Bone marrow (tissue), 2 donors: ENCODE data around the gene SLX4.
A peak's percentile ranks its signal among the peaks of the same experiment; 100 is the strongest.

Experiments
- DNase-seq, 2 donors: peaks; one replicate each; lab custom pipeline; 2025; lab: John Stamatoyannopoulos, UW

The SLX4 gene

DNA sequence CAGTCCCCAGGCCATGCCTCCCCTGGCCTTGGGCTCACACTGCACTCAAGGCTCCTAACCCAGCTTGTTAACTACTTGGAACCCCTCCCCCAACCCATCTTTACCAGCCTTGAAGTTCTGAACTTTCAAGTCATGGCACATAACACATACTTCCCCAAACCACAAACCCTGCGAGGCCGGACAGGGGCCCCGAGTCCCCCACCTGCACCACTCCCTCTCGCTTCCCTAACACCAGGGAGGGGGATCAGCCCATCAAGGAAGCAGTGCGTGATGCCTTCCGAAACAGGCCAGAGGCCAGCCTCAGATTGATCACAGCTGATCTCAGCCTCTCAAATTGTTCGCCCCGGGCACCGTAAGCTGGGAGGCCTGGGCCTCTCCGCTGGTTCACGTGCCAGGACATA is 31.2 kb downstream of the SLX4 start:
- no peak for DNase-seq

DNA sequence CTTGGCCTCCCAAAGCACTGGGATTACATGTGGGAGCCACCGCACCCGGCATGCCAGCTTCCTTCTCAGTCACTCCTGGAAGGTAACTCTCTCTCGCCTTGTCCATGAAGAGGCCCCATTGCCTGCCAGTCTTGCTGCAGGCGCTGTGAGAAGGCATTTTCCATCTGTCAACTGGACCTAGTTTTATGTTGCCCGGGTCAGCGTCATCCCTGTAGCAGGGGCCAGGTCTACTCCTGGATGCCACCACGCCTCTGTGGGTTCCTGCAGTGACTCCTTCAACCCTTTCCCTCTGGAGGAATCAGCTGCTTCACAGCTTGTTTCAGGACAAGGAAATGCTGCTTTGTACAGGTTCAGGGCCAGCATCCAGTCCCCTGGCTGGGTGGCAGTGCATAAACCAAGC is 31.6 kb downstream of the SLX4 start:
- no peak for DNase-seq

GRCh38 chr16:3578610-3579551 is 32.5 kb downstream of the SLX4 start:
- DNase-seq, result peak in 1 of 2 donors; percentile 19

GRCh38 chr16:3578121-3578520 is 33.3 kb downstream of the SLX4 start:
- no peak for DNase-seq

- peak in 1 of 2 donors; percentile 52 for DNase-seq
Measured at GRCh38 chr16:3577302-3577752, 34.1 kb downstream of the SLX4 start, which contains the start of gene NLRC3. Gene NLRC3, minus strand, starts transcription at chr16:3577403. Its CDS starts 12,367 bp downstream, at chr16:3565036.

DNA sequence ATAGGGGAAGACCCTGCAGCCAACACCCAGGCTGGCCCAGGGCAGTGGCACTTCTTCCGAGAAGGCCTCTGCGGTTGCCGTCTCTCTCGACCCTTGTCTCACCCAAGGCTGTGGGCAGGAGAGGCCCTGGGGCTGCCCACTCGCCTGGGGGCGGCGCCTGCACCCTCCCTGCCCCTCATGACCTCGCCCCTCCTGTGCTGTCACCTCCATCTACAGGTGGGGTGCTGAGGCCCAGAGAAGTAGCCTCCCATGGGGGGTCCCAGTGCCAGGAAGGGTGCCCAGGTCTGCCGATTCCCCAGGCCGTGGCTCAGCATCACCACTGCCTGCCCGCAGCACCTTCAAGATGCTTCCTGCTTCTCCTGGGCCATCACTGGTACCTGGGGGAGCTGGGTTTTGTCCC is 35.2 kb downstream of the SLX4 start:
- no peak for DNase-seq

GRCh38 chr16:3575491-3575890 is 35.9 kb downstream of the SLX4 start:
- DNase-seq, result no peak

DNA sequence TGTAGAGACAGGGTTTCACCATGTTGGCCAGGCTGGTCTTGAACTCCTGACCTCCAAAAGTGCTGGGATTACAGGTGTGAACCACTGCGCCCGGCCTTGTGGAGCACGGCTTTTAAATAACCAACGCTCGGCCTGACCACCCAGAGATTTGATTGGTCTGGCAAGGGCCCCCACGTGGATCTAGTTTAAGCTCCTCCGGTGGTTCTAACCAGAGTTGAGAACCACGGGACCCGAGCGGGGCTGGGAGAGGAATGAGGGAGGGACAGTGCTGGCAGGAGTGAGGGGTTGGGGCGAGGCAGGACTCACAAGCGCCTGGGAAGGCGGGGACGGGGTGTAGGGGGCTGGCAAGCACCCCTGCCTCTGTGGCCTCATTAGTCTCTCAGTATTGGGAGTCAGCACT is 37.2 kb downstream of the SLX4 start:
- no peak for DNase-seq

DNA sequence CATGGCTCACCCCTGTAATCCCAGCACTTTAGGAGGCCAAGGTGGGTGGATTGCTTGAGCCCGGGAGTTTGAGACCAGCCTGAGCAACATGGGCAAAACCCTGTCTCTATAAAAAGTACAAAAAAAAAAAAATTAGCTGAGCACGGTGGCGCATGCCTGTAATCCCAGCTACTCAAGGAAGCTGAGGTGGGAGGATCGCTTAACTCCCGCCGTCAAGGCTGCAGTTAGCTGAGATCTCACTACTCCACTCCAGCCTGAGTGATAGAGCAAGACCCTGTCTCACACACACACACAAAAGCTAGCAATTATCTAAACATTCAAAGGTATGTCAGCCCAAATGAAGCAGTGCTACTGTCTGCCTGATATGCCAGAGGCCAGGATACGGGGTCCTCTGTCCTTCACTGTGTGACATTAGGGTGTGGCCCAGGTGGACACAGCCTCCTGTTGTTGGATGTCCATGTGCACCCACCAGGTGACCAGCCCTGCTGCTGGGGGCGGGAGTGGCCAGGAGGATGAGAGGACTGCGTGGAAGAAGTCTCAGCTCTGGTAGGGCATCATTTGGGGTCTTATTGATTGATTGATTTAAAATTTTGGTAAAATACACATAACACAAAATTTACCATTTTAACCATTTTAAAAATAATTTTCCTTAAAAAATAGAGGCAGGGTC is 38.1 kb downstream of the SLX4 start:
- DNase-seq, result no peak

DNA sequence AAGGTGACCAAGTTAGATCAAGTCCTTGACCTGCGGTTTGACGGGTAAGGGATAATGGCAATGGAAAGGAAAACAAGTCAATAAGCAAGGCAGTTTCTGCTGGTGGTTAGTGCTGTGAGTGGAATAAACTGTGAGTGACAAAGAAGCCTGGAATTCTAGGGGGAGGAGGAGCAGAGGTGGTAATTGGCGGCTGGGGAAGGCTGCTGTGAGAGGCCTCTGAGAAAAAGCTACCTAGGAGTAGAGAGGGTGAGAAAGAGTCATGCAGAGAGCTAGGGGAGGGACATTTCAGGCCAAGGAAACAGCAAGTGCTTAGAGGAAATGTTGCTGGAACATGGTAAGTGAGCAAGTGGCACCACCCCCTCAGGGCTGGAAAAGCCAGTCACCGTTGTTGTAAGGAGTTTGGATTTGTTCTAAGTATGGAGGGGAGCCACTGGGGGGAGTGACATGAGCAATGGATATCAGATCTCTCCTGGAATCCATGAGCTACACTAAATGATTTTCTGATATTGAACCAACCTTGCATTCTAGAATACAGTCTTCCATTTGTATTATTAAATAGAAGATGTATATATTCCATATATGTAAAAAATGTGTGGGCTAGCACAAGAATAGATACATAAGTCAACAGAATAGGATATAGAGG is 40.9 kb downstream of the SLX4 start:
- DNase-seq, result no peak

- DNase-seq, result no peak
Measured at GRCh38 chr16:3569851-3570250, 41.6 kb downstream of the SLX4 start.

DNA sequence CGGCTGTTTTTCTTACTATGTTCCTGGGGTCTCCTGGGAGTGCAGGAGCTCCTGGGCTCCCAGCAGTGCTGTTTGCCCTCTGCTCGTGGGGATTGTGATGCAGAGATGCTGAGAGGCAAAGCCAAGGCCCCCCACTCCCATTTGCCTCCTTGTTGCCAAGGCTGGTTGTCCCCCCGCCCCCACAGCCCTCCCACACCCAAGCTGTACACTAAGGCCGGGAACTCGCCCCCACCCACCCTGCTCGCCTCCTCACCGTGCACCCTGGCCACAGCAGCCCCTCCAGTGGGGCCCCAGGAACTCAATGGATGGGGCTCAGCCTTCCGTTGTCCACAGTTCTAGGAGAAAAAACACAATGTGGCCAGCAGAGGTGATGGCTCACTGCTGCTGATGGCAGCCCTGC is 44.4 kb downstream of the SLX4 start:
- DNase-seq, result no peak

- DNase-seq, result no peak
Measured at GRCh38 chr16:3564889-3565141, 46.6 kb downstream of the SLX4 start.

- no peak for DNase-seq
Measured at GRCh38 chr16:3564130-3564888, 47.1 kb downstream of the SLX4 start.

- no peak for DNase-seq
Measured at GRCh38 chr16:3562914-3563480, 48.4 kb downstream of the SLX4 start.

DNA sequence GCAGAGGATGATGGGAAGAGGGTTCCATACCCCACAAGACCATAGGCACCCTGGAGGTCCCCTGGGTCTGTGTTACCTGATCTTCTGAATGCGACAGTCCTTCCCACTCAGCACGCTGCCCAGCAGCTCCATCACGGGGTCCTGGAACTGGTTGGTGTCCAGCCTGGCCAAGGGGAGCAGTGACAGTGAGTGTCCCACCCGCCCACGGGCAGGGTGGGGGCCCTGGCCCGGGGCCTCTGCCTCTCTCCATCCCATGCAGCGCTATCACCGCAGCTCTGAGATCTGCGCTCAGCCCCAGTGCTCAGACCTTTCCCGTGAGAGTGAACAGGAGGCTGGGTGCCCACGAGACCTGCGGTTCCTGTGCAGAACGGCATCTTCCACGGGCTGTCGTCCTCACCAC is 49.8 kb downstream of the SLX4 start:
- DNase-seq, result no peak

DNA sequence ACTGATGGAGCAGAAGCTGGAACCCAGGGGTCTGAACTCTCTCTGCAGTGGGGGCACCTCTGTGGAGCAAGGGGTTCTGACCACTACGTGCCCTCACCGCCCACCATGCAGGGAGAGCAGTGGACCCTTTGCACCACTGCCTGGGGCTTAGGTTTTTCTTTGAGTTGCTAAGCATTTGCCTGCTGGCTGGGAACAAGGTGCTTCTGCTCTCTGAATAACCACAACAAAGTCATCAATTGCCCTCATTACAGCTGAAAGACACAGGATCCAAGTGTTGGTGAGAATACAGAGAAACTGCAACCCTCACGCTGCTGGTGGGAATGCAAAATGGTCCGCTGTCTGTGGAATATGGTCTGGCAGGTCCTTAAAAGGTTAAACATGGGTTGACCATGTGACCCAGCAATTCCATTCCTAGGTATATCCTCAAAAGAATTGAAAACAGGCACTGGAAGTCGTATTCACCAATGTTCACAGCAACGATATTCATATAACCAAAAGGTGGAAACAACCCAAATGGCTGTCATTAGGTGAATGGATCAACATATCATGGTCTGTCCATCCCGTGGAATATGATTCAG is 57.0 kb downstream of the SLX4 start:
- DNase-seq, result no peak

GRCh38 chr16:3553138-3553923 is 58.1 kb downstream of the SLX4 start:
- no peak for DNase-seq

- DNase-seq, result no peak
Measured at GRCh38 chr16:3550851-3551847, 60.3 kb downstream of the SLX4 start.
